NB4 (cell line): ENCODE measurements around the gene CADM1.

Experiments used
- DNase-seq: peaks from one replicate; pipeline ENCODE4 v3.0.0; 2010; ENCODE audit warnings: low read depth
- H3K4me3 ChIP-seq: one replicate; pipeline ENCODE4 v1.5.1; 2011; ENCODE audit warnings: mild to moderate bottlenecking, low read depth, low read length, moderate library complexity
- MYC ChIP-seq: IDR thresholded peaks from 2 replicates; pipeline ENCODE4 v1.6.1; 2011; ENCODE audit warnings: low read depth, low read length
- POLR2A ChIP-seq: IDR thresholded peaks from 2 replicates; pipeline ENCODE4 v1.6.1; 2011; ENCODE audit warnings: mild to moderate bottlenecking; ENCODE audit not compliant: insufficient read length; ENCODE audit errors: extremely low read depth
- TF ChIP-seq, protein P1 (sequence below): IDR thresholded peaks from one replicate; pipeline ENCODE4 v1.5.1; 2012; ENCODE audit warnings: low read depth, low read length
- TF ChIP-seq, protein P2 (sequence below): IDR thresholded peaks from 2 replicates; pipeline ENCODE4 v1.6.1; 2011; ENCODE audit warnings: low read depth, low read length

CADM1 gene

DNA sequence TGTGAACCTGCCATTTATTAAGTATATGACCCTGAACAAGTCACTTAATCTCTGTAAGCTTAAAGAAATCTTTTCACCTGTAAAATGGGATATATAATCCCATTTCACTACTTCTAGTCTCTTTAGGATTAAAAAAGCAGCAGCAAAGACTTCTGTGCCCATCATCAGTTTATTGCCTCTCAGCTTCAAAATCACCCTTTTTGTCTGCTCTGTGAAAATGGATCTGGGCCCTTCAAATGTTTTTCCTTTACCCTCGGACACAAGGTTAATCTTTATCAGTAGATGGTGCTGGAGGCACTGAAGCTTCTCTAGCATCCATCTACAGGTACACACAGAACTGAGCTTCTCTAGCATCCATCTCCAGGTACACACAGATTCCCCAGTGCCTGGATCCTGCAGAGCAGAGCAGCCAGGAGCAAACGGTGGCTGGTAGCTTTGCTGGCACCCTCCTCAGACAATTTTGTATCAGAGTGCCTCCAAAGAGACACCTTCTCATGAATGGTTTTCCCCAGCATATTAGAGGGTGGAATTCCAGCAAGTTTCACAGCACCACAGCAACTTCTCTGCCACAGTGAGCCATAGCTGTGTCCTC is 56.8 kb downstream of the CADM1 start:
- TF ChIP-seq MYC (no peak), POLR2A (no peak)
- TF ChIP-seq, protein P1, sequence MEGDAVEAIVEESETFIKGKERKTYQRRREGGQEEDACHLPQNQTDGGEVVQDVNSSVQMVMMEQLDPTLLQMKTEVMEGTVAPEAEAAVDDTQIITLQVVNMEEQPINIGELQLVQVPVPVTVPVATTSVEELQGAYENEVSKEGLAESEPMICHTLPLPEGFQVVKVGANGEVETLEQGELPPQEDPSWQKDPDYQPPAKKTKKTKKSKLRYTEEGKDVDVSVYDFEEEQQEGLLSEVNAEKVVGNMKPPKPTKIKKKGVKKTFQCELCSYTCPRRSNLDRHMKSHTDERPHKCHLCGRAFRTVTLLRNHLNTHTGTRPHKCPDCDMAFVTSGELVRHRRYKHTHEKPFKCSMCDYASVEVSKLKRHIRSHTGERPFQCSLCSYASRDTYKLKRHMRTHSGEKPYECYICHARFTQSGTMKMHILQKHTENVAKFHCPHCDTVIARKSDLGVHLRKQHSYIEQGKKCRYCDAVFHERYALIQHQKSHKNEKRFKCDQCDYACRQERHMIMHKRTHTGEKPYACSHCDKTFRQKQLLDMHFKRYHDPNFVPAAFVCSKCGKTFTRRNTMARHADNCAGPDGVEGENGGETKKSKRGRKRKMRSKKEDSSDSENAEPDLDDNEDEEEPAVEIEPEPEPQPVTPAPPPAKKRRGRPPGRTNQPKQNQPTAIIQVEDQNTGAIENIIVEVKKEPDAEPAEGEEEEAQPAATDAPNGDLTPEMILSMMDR, result no peak
- TF ChIP-seq, protein P2, sequence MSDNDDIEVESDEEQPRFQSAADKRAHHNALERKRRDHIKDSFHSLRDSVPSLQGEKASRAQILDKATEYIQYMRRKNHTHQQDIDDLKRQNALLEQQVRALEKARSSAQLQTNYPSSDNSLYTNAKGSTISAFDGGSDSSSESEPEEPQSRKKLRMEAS, result no peak
- no peak for DNase-seq
- H3K4me3 ChIP-seq, result no peak overlapping the region

DNA sequence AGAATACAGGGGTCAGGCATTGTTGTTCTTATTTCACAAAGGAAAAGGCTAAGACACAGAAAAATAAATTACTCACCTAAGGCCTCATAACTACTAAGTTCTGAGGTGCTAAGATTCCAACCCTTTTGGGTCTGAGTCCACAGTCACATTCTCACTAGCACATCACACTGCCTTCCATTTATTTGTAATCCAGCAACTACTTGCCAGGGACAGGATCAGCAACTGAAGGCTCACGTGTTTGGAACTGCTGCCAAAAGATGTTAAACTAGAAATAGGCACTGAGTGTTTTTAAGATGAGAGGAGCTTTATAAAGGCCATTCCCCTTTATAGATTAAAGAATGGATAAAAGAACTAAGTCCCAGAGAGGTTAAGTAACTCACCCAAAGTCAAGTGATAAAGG is 58.0 kb downstream of the CADM1 start:
- no peak overlapping the region for H3K4me3 ChIP-seq
- no peak for TF ChIP-seq MYC
- no peak for TF ChIP-seq POLR2A
- TF ChIP-seq, protein P2, result no peak
- TF ChIP-seq, protein P1, result no peak
- no peak for DNase-seq

DNA sequence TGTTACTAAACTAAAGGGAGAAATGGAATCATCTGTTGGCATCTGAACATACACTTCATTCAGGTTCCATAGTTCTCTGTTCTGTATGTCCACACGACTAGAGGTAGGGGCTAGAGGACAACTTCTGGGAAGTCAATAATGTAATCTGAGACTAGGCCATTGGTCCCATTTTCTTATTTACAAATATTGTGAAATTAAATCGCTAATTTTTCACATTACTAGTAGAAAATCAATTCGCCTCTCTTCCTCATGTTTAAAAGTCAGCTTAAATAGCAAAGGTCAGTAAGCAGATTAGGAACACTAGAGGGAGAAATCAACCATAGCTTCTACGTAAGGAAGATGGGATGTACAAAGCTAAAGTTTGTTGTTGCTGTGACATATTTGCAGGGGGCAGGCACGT is 59.7 kb downstream of the CADM1 start:
- H3K4me3 ChIP-seq, result no peak overlapping the region
- no peak for DNase-seq
- TF ChIP-seq, protein P2, result no peak
- TF ChIP-seq POLR2A (no peak), MYC (no peak)
- TF ChIP-seq, protein P1, result no peak

DNA sequence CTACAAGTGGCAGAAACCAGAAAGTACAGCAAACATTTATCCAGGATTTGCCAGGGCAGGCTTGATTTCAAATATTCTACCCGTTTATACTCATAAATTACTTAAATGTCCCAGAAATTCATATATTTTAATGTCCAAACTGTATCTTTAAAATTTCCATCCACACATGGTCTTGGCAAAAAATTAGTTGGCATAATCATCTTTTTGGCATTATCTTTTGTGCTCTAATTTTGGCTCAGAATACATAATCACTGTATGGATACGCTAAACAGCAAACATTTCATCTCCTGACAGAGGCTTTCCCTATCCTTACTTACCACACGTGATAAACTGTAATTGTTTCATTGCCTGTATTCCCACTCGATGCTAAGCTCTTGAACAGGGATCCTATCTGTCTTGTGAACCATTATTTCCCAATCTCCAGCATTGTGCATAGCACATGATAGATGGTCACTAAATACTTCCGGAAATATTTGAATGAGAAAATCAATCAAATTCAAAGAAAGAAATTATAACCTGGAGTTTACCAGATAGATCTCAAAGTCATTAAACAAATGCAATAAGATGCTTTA is 64.2 kb downstream of the CADM1 start:
- TF ChIP-seq POLR2A (no peak), MYC (no peak)
- TF ChIP-seq, protein P2, result no peak
- TF ChIP-seq, protein P1, result no peak
- DNase-seq, result no peak
- H3K4me3 ChIP-seq, result no peak overlapping the region

DNA sequence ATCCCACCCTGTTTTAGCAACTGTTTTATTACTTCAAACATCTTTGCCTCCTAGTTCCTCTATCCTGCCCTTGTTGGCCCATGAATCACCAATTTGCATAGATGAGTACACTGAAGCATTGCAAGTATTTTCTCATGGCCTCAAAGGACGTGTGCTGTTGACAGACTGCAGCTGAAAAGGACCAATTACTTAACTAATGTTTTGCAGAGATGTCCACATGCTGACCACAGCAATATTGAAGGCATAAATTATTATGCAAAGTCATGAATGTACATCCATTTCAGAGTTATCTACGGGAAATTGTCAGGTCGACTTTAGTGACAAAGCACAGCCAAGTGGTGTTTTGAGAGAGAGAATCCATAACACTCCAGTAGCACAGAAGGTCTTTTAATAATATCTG is 64.8 kb downstream of the CADM1 start:
- no peak for TF ChIP-seq POLR2A
- TF ChIP-seq, protein P2, result no peak
- no peak for TF ChIP-seq MYC
- TF ChIP-seq, protein P1, result no peak
- no peak for DNase-seq
- no peak overlapping the region for H3K4me3 ChIP-seq
